IMR-90 (cell line): ENCODE results near the gene DYNC1LI2. TPM values are rescaled to one million over a fixed set of nuclear protein-coding genes. Genes with fewer than 3 reads are reported as not detected.

ENCODE experiments used
- ATAC-seq: fragments of 200-7000 bp; cut with Tn5 transposase; 2 replicates; pipeline ENCODE4 v1.9.1; 2020; ENCODE audit warnings: low read depth, mild to moderate bottlenecking, moderate library complexity
- BruUV-seq: library from RNA; stranded (reverse); fragments of 400-500 nt; replicated peaks from 2 replicates; lab custom pipeline; 2021; lab: Mats Ljungman, UMichigan
- CTCF ChIA-PET: fragments of 300-600 bp; formaldehyde crosslinking; extraction: SDS; loops from one replicate; lab custom pipeline; 2021; ENCODE audit warnings: antibody characterized with exemption; lab: Yijun Ruan, JAX
- POLR2A ChIA-PET: fragments of 300-600 bp; sonication (Branson Sonifier 250); formaldehyde crosslinking; loops from one replicate; lab custom pipeline; 2022; ENCODE audit warnings: antibody characterized with exemption; ENCODE audit not compliant: unreplicated experiment; lab: Charles Lee
- DNase-seq: peaks from one replicate; pipeline ENCODE4 v3.0.0; 2013
- H2AFZ ChIP-seq: replicated peaks from 2 replicates; pipeline ENCODE3; 2013; ENCODE audit warnings: low read length, mild to moderate bottlenecking; ENCODE audit not compliant: poor library complexity
- H2AK5ac ChIP-seq: 2 replicates; pipeline ENCODE4 v1.6.1; 2013; ENCODE audit warnings: low read depth, low read length, inconsistent platforms
- H2AK9ac ChIP-seq: replicated peaks from 2 replicates; pipeline ENCODE3; 2013; ENCODE audit warnings: mild to moderate bottlenecking, low read depth, low read length, moderate library complexity; ENCODE audit not compliant: poor library complexity
- H2BK120ac ChIP-seq: 2 replicates; pipeline ENCODE4 v1.6.1; 2013; ENCODE audit warnings: low read depth, low read length, inconsistent platforms
- H2BK15ac ChIP-seq: 3 replicates; pipeline ENCODE4 v1.6.1; 2013; ENCODE audit warnings: low read depth, low read length, inconsistent platforms
- H2BK20ac ChIP-seq: 2 replicates; pipeline ENCODE4 v1.6.1; 2013; ENCODE audit warnings: low read depth, mild to moderate bottlenecking, inconsistent platforms, low read length, moderate library complexity
- H2BK5ac ChIP-seq: 2 replicates; pipeline ENCODE4 v1.6.1; 2013; ENCODE audit warnings: mild to moderate bottlenecking, low read depth, low read length, inconsistent platforms; ENCODE audit not compliant: poor library complexity, severe bottlenecking
- H3K14ac ChIP-seq: replicated peaks from 2 replicates; pipeline ENCODE4 v1.6.1; 2013; ENCODE audit warnings: low read depth, low read length, inconsistent platforms
- H3K18ac ChIP-seq: 2 replicates; pipeline ENCODE4 v1.6.1; 2013; ENCODE audit warnings: low read depth, low read length, control low read depth
- H3K23ac ChIP-seq: 2 replicates; pipeline ENCODE4 v1.6.1; 2013; ENCODE audit warnings: low read depth, low read length, inconsistent platforms
- H3K27ac ChIP-seq: 2 replicates; pipeline ENCODE4 v1.5.1; 2013; ENCODE audit warnings: mild to moderate bottlenecking, control low read depth, low read length; ENCODE audit not compliant: insufficient read depth
- H3K27me3 ChIP-seq: 2 replicates; pipeline ENCODE4 v1.6.1; 2013; ENCODE audit warnings: low read length; ENCODE audit not compliant: control insufficient read depth, insufficient read depth
- H3K36me3 ChIP-seq: 2 replicates; pipeline ENCODE4 v1.6.1; 2013; ENCODE audit warnings: low read length, mixed read lengths; ENCODE audit not compliant: control insufficient read depth, insufficient read depth
- H3K4ac ChIP-seq: 2 replicates; pipeline ENCODE4 v1.6.1; 2013; ENCODE audit warnings: low read depth, low read length, inconsistent platforms
- H3K4me1 ChIP-seq: 2 replicates; pipeline ENCODE4 v1.6.1; 2013; ENCODE audit warnings: low read length, mixed read lengths; ENCODE audit not compliant: control insufficient read depth, insufficient read depth
- H3K4me2 ChIP-seq: 2 replicates; pipeline ENCODE4 v1.6.1; 2013; ENCODE audit warnings: low read depth, mild to moderate bottlenecking, control low read depth, low read length, moderate library complexity
- H3K4me3 ChIP-seq: 2 replicates; pipeline ENCODE4 v1.5.1; 2013; ENCODE audit warnings: low read depth, mild to moderate bottlenecking, control low read depth, low read length, moderate library complexity; ENCODE audit not compliant: insufficient read depth
- H3K56ac ChIP-seq: 2 replicates; pipeline ENCODE4 v1.6.1; 2013; ENCODE audit warnings: low read length, inconsistent platforms; ENCODE audit not compliant: insufficient read depth; ENCODE audit errors: extremely low read depth
- H3K79me1 ChIP-seq, 2 experiments: 2 replicates each; pipeline ENCODE4 v1.6.1; 2013; ENCODE audit warnings: low read length in 2 of 2, inconsistent platforms in 1 of 2, low read depth in 1 of 2
- H3K9ac ChIP-seq: 2 replicates; pipeline ENCODE4 v1.6.1; 2013; ENCODE audit warnings: low read depth, low read length, control low read depth
- H3K9me1 ChIP-seq: 2 replicates; pipeline ENCODE4 v1.6.1; 2013; ENCODE audit warnings: low read length, inconsistent platforms; ENCODE audit not compliant: insufficient read depth
- H3K9me3 ChIP-seq: 2 replicates; pipeline ENCODE4 v1.6.1; 2013; ENCODE audit warnings: low read length; ENCODE audit not compliant: control insufficient read depth, insufficient read depth
- H4K20me1 ChIP-seq: 2 replicates; pipeline ENCODE4 v1.6.1; 2013; ENCODE audit warnings: low read length, inconsistent platforms; ENCODE audit not compliant: insufficient read depth
- H4K5ac ChIP-seq: 2 replicates; pipeline ENCODE4 v1.6.1; 2013; ENCODE audit warnings: mild to moderate bottlenecking, low read depth, low read length, control low read depth
- H4K8ac ChIP-seq, 2 experiments: 2 replicates each; pipeline ENCODE4 v1.6.1; 2013; ENCODE audit warnings: low read depth in 2 of 2, low read length in 2 of 2, control low read depth in 1 of 2, inconsistent platforms in 1 of 2
- H4K91ac ChIP-seq: 2 replicates; pipeline ENCODE4 v1.6.1; 2013; ENCODE audit warnings: low read depth, low read length, inconsistent platforms; ENCODE audit not compliant: insufficient read depth
- CTCF ChIP-seq: conservative IDR thresholded peaks from 2 replicates; pipeline ENCODE4 v1.5.1; 2012; ENCODE audit warnings: mild to moderate bottlenecking, low read depth, low read length, improper control_type of control experiment
- MAZ ChIP-seq: IDR thresholded peaks from 2 replicates; pipeline ENCODE4 v1.6.1; 2012; ENCODE audit warnings: low read depth, mild to moderate bottlenecking, low read length, improper control_type of control experiment, moderate library complexity, borderline replicate concordance
- RCOR1 ChIP-seq: IDR thresholded peaks from 2 replicates; pipeline ENCODE4 v1.6.1; 2012; ENCODE audit warnings: mild to moderate bottlenecking, low read length, improper control_type of control experiment; ENCODE audit not compliant: insufficient replicate concordance
- RFX5 ChIP-seq: IDR thresholded peaks from 2 replicates; pipeline ENCODE4 v1.8.0; 2012; ENCODE audit warnings: low read depth, mild to moderate bottlenecking, low read length, moderate library complexity
- WGBS, 2 experiments: methylation state at CpG; one replicate each; pipeline versions ENCODE4 v1.1.5 to v1.1.7; 2013; ENCODE audit warnings: missing lambda C conversion rate in 2 of 2; ENCODE audit not compliant: insufficient read length in 1 of 2; ENCODE audit errors: extremely low coverage in 2 of 2; 5-methylcytosine and 5-hydroxymethylcytosine counted together
- dilution Hi-C: fragments of 300-500 bp; cut with HindIII; formaldehyde crosslinking; loops from one replicate; pipeline ENCODE4 v1.14.3; 2018; ENCODE audit warnings: low sequenced_read_pairs; ENCODE audit not compliant: unreplicated experiment
- in situ Hi-C: fragments of 300-500 bp; cut with MboI; formaldehyde crosslinking; loops from 3 replicates; pipeline ENCODE4 v1.14.3; 2019; ENCODE audit warnings: low sequenced_read_pairs, inconsistent platforms, mixed read lengths
- intact Hi-C: fragments of 100-400 bp; cut with micrococcal nuclease; formaldehyde crosslinking; loops from 2 replicates; pipeline ENCODE4 v1.10.0; 2022
- polyA plus RNA-seq, 3 experiments: library from polyadenylated mRNA; depleted of rRNA; stranded (reverse); fragments of >200 nt; gene quantifications; 2 replicates each; pipeline ENCODE4 v1.2.3, GENCODE V29; 2012; ENCODE audit warnings: low replicate concordance in 1 of 3
- total RNA-seq: library from RNA; depleted of rRNA; stranded (reverse); fragments of >200 nt; gene quantifications from 2 replicates; pipeline ENCODE4 v1.2.3, GENCODE V29; 2012

Gene DYNC1LI2
- total and polyA plus RNA-seq, 2 of the 4 experiments (the other 2 are of a cell fraction): 65.3 to 88.4 TPM

GRCh38 chr16:66701026-66701425 is 50.4 kb downstream of the DYNC1LI2 start:
- Histone ChIP-seq H3K56ac (no peak overlapping the region), H3K9me1 (no peaks in the 10 kb centered on the region), H3K79me1 (0 out of 4 replicates have a peak, but pooled peaks cover 0 to under 1% of the 10 kb centered on the region in 2 experiments), H3K9ac (no peak overlapping the region), H2AK9ac (no peak overlapping the region), H2BK20ac (no peak overlapping the region), H2BK5ac (no peak overlapping the region), H3K27me3 (peaks cover 13% of the 10 kb centered on the region; the same call in 1 of the 2 replicates), H4K8ac (no peak overlapping the region), H4K91ac (no peak overlapping the region), H2BK120ac (no peak overlapping the region), H3K27ac (no peak overlapping the region), H4K5ac (no peak overlapping the region), H3K4me2 (no peak overlapping the region), H3K4me3 (no peak overlapping the region), H2AK5ac (no peak overlapping the region), H3K23ac (no peak overlapping the region), H3K9me3 (no peaks in the 10 kb centered on the region), H3K4ac (no peak overlapping the region), H4K20me1 (no peaks in the 10 kb centered on the region), H3K18ac (no peak overlapping the region), H3K4me1 (no peaks in the 10 kb centered on the region), H2AFZ (no peak overlapping the region), H3K14ac (no peak overlapping the region), H3K36me3 (no peaks in the 10 kb centered on the region), H2BK15ac (no peak overlapping the region)
- ChIA-PET CTCF (no interaction called here), POLR2A (interaction anchor here (0.6 kb wide), 1 partner anchor 33 kb away, joined by 4 read pairs; no protein-coding TSS in a partner anchor)
- no CpG with 5 or more reads among the region's 2 CpGs for WGBS, 2 experiments
- dilution Hi-C loops: no loop called here
- in situ Hi-C loops: no loop called here
- TF ChIP-seq MAZ (no peak), RFX5 (no peak), CTCF (no peak), RCOR1 (no peak)
- intact Hi-C loops: no loop called here
- DNase-seq (no peak), ATAC-seq (no peak)
- BruUV-seq: no TSS peak
